H1 (cell line): ENCODE measurements around the gene GRIK4. TPM values are rescaled to one million over a fixed set of nuclear protein-coding genes. Genes with fewer than 3 reads are reported as not detected.
"Not testable (repeated sequence)": the region's sequence is repeated elsewhere in the genome, so short reads cannot be mapped to it uniquely, and the experiment has no call there.

Experiments
- CTCF ChIA-PET: fragments of 300-600 bp; sonication (Branson Sonifier 250); formaldehyde crosslinking; loops from one replicate; lab custom pipeline; 2021; ENCODE audit not compliant: partially characterized antibody; lab: Charles Lee
- POLR2A ChIA-PET: fragments of 300-600 bp; sonication (Branson Sonifier 250); formaldehyde crosslinking; loops from one replicate; lab custom pipeline; 2021; ENCODE audit warnings: inconsistent platforms; ENCODE audit not compliant: partially characterized antibody; lab: Charles Lee
- DNase-seq, 2 experiments: peaks; one replicate each; pipeline versions ENCODE4 v3.0.0 to v3.0.0-alpha.2; 2010 to 2022; ENCODE audit warnings: low spot score in 2 of 2, low read depth in 1 of 2, mixed read lengths in 1 of 2
- FAIRE-seq: peaks from 2 replicates; lab custom pipeline; 2011; peaks lifted over from hg19 to GRCh38; lab: Jason Lieb, UNC
- H2AFZ ChIP-seq: 2 replicates; pipeline ENCODE4 v1.8.1; 2012; ENCODE audit warnings: low read length, inconsistent platforms
- H2AK5ac ChIP-seq: 2 replicates; pipeline ENCODE4 v1.6.1; 2013; ENCODE audit warnings: low read depth, low read length
- H2BK120ac ChIP-seq: replicated peaks from 2 replicates; pipeline ENCODE3; 2013; ENCODE audit warnings: low read depth, low read length, inconsistent platforms
- H2BK12ac ChIP-seq: 2 replicates; pipeline ENCODE4 v1.6.1; 2013; ENCODE audit warnings: low read depth, low read length
- H2BK15ac ChIP-seq: 2 replicates; pipeline ENCODE4 v1.6.1; 2013; ENCODE audit warnings: low read length
- H2BK20ac ChIP-seq: 2 replicates; pipeline ENCODE4 v1.6.1; 2013; ENCODE audit warnings: low read length
- H2BK5ac ChIP-seq: 2 replicates; pipeline ENCODE4 v1.6.1; 2013; ENCODE audit warnings: low read depth, low read length
- H3K14ac ChIP-seq: 2 replicates; pipeline ENCODE4 v1.6.1; 2013; ENCODE audit warnings: inconsistent platforms; ENCODE audit not compliant: insufficient read length
- H3K18ac ChIP-seq: 2 replicates; pipeline ENCODE4 v1.6.1; 2013; ENCODE audit warnings: low read length; ENCODE audit errors: extremely low read depth
- H3K23ac ChIP-seq: 2 replicates; pipeline ENCODE4 v1.6.1; 2013; ENCODE audit warnings: inconsistent platforms; ENCODE audit not compliant: insufficient read length
- H3K23me2 ChIP-seq: 2 replicates; pipeline ENCODE4 v1.6.1; 2013; ENCODE audit warnings: low read depth, low read length
- H3K27ac ChIP-seq: 2 replicates; pipeline ENCODE4 v1.6.1; 2011; ENCODE audit warnings: low read depth, low read length, inconsistent platforms
- H3K27me3 ChIP-seq, 4 experiments: replicated peaks in 1 of 4; 1 replicate in 1 of 4; 2 replicates in 3 of 4; pipeline versions ENCODE4 v1.6.1 to v1.8.1; 2011 to 2013; ENCODE audit warnings: low read length in 3 of 4, mild to moderate bottlenecking in 3 of 4, inconsistent platforms in 2 of 4, mixed read lengths in 2 of 4, moderate library complexity in 1 of 4; ENCODE audit not compliant: control insufficient read depth in 3 of 4, insufficient read depth in 3 of 4; ENCODE audit errors: extremely low read depth in 1 of 4
- H3K36me3 ChIP-seq, 4 experiments: 2 replicates each; pipeline versions ENCODE4 v1.6.1 to v1.8.1; 2011 to 2013; ENCODE audit warnings: mild to moderate bottlenecking in 4 of 4, low read length in 3 of 4, moderate library complexity in 2 of 4, control low read depth in 1 of 4, inconsistent platforms in 1 of 4; ENCODE audit not compliant: insufficient read depth in 4 of 4, control insufficient read depth in 2 of 4
- H3K4ac ChIP-seq: replicated peaks from 2 replicates; pipeline ENCODE3; 2013; ENCODE audit warnings: low read length, low read depth, mixed read lengths, inconsistent platforms; ENCODE audit not compliant: insufficient read length
- H3K4me1 ChIP-seq, 4 experiments: replicated peaks in 1 of 4; 1 replicate in 1 of 4; 2 replicates in 3 of 4; pipeline versions ENCODE4 v1.6.1 to v1.8.1; 2011 to 2013; ENCODE audit warnings: low read length in 3 of 4, inconsistent platforms in 2 of 4, mixed read lengths in 1 of 4; ENCODE audit not compliant: insufficient read depth in 4 of 4, control insufficient read depth in 3 of 4
- H3K4me2 ChIP-seq, 2 experiments: 2 replicates each; pipeline versions ENCODE4 v1.6.1 to v1.8.1; 2011 to 2013; ENCODE audit warnings: low read depth in 2 of 2, low read length in 2 of 2, control low read depth in 1 of 2, inconsistent platforms in 1 of 2, mild to moderate bottlenecking in 1 of 2; ENCODE audit not compliant: insufficient read depth in 1 of 2
- H3K4me3 ChIP-seq, 4 experiments: fragments of 200-600, 300-600 bp in 1 of 4; sonication (generic), shearing (Covaris generic), sonication (Bioruptor Twin) in 1 of 4; 2 replicates each; pipeline versions ENCODE4 v1.5.1 to v1.8.1; 2011 to 2016; ENCODE audit warnings: low read length in 4 of 4, low read depth in 3 of 4, control low read depth in 2 of 4, inconsistent platforms in 2 of 4, mild to moderate bottlenecking in 2 of 4, mixed read lengths in 1 of 4, moderate library complexity in 1 of 4; ENCODE audit not compliant: insufficient read depth in 2 of 4; ENCODE audit errors: extremely low read depth in 1 of 4
- H3K56ac ChIP-seq: replicated peaks from 2 replicates; pipeline ENCODE3; 2013; ENCODE audit warnings: low read depth, mild to moderate bottlenecking, mixed read lengths, low read length, inconsistent platforms; ENCODE audit not compliant: insufficient read length
- H3K79me1 ChIP-seq: 2 replicates; pipeline ENCODE4 v1.6.1; 2013; ENCODE audit warnings: low read depth, low read length, control low read depth
- H3K79me2 ChIP-seq, 2 experiments: 2 replicates each; pipeline versions ENCODE4 v1.6.1 to v1.8.1; 2012 to 2013; ENCODE audit warnings: low read length in 2 of 2, mild to moderate bottlenecking in 2 of 2, inconsistent platforms in 1 of 2; ENCODE audit not compliant: insufficient read depth in 2 of 2, control insufficient read depth in 1 of 2
- H3K9ac ChIP-seq, 4 experiments: replicated peaks in 1 of 4; 1 replicate in 1 of 4; 2 replicates in 3 of 4; pipeline versions ENCODE4 v1.6.1 to v1.8.1; 2011 to 2013; ENCODE audit warnings: low read depth in 3 of 4, low read length in 3 of 4, control low read depth in 2 of 4, mild to moderate bottlenecking in 2 of 4, moderate library complexity in 2 of 4, inconsistent platforms in 1 of 4; ENCODE audit errors: extremely low read depth in 1 of 4
- H3K9me3 ChIP-seq, 2 experiments: 2 replicates each; pipeline versions ENCODE4 v1.6.1 to v1.8.1; 2012 to 2013; ENCODE audit warnings: mild to moderate bottlenecking in 2 of 2, moderate library complexity in 2 of 2, control low read depth in 1 of 2, inconsistent platforms in 1 of 2, low read depth in 1 of 2, low read length in 1 of 2, mixed read lengths in 1 of 2; ENCODE audit not compliant: insufficient read depth in 2 of 2
- H4K20me1 ChIP-seq, 2 experiments: replicated peaks in 1 of 2; 2 replicates each; pipeline versions ENCODE3 to v1.8.1; 2011 to 2013; ENCODE audit warnings: inconsistent platforms in 2 of 2, low read length in 2 of 2, mild to moderate bottlenecking in 1 of 2; ENCODE audit not compliant: insufficient read depth in 2 of 2, control insufficient read depth in 1 of 2
- H4K5ac ChIP-seq: 2 replicates; pipeline ENCODE4 v1.6.1; 2013; ENCODE audit warnings: low read length, low read depth, mixed read lengths, inconsistent platforms; ENCODE audit not compliant: insufficient read length
- H4K8ac ChIP-seq: 2 replicates; pipeline ENCODE4 v1.8.0; 2013; ENCODE audit warnings: mild to moderate bottlenecking, moderate library complexity, low read length, inconsistent platforms; ENCODE audit not compliant: insufficient read depth; ENCODE audit errors: extremely low read depth
- H4K91ac ChIP-seq: replicated peaks from 2 replicates; pipeline ENCODE3; 2013; ENCODE audit warnings: low read length, mixed read lengths, inconsistent platforms; ENCODE audit not compliant: insufficient read length
- whole genome bisulfite sequencing, 2 experiments: shearing (Covaris generic) in 1 of 2; methylation state at CpG; one replicate each; pipeline versions ENCODE4 v1.1.6 to v1.1.7; 2013 to 2015; ENCODE audit warnings: low lambda C conversion rate in 2 of 2, mixed read lengths in 2 of 2, inconsistent platforms in 1 of 2, low coverage in 1 of 2, missing lambda C conversion rate in 1 of 2; ENCODE audit not compliant: insufficient replicate concordance in 2 of 2, insufficient coverage in 1 of 2, insufficient read length in 1 of 2; ENCODE audit errors: extremely low coverage in 1 of 2, missing lambda C conversion rate in 1 of 2; 5-methylcytosine and 5-hydroxymethylcytosine counted together
- polyA plus RNA-seq, 7 experiments: library from polyadenylated mRNA; depleted of rRNA in 3 of 7; stranded (reverse) in 5 of 7; unstranded in 2 of 7; fragments of >200 nt in 5 of 7; fragments of 200-250 nt in 2 of 7; gene quantifications; 1 replicate in 5 of 7; 2 replicates in 1 of 7; 4 replicates in 1 of 7; pipeline versions ENCODE4 v1.2.1 to v1.2.3, GENCODE V29; 2011 to 2013; ENCODE audit warnings: missing spikeins in 2 of 7, mixed read lengths in 2 of 7
- total RNA-seq: library from RNA; stranded (reverse); fragmentation: NEBNext Ultra II Directional; extraction: Animal tissue kit (Norgen Biotek cat#: 25700); gene quantifications from 2 replicates; pipeline ENCODE4 v1.2.1, GENCODE V29; 2021

Gene GRIK4
- total and polyA plus RNA-seq, 2 of the 8 experiments (the other 6 are each of a cell fraction or from before 2014, with no cell fraction given) = 1.2 to 2.9 TPM

GRCh38 chr11:120765710-120766109 lies 254.2 kb downstream of the GRIK4 start:
- H3K23ac ChIP-seq, H3K4me3 ChIP-seq, H4K20me1 ChIP-seq, H2BK12ac ChIP-seq, H3K18ac ChIP-seq, H2BK120ac ChIP-seq, FAIRE-seq, H3K27ac ChIP-seq, H3K9ac ChIP-seq, H4K91ac ChIP-seq, H3K4me2 ChIP-seq, H3K27me3 ChIP-seq, H2AFZ ChIP-seq, H2BK20ac ChIP-seq, H2BK5ac ChIP-seq, H3K4me1 ChIP-seq, H4K8ac ChIP-seq, H3K36me3 ChIP-seq, H3K56ac ChIP-seq, H2AK5ac ChIP-seq, H3K4ac ChIP-seq, DNase-seq, H3K79me1 ChIP-seq, H3K14ac ChIP-seq, H4K5ac ChIP-seq, H2BK15ac ChIP-seq, POLR2A ChIA-PET, H3K79me2 ChIP-seq, H3K23me2 ChIP-seq: not testable (repeated sequence)
- WGBS, 2 experiments = 76% methylated on average over 2 of the region's 2 CpGs; no CpG with 5 or more reads in 1 of the 2 experiments
- peaks cover 5 to 17% of the 10 kb centered on the region in 2 experiments; a peak in 3 of 4 replicates for H3K9me3 ChIP-seq
- CTCF ChIA-PET = interaction anchor here (1.7 kb wide), 1 partner anchor 11 kb away, joined by 4 read pairs; no protein-coding TSS in a partner anchor
